ENCODE measurements around the gene SLC25A41. TPM values are rescaled to one million over a fixed set of nuclear protein-coding genes. Genes with fewer than 3 reads are reported as not detected.

Gene SLC25A41
- total RNA-seq, 6 experiments from 2014 or later, result 0.18 to 0.60 (median 0.56) TPM; not detected in 3

DNA sequence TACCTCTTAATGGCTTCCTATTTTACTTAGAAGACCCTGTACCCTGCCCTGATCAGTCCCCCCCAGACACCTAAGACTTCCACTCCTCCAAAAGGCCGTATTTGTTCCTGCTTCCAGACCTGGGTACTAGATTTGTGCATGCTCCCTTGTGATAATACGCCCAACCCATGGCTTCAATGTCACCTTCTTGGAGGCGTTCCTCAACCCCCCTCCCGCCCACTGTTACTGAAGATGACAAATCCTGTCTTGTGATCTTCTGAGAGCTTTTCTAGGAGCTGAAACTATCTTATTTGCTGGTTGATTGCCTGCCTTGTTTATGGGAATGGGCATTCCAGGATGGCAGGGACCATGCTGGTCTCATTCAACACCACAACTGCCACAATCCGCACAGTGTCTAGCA is 16.6 kb upstream of the SLC25A41 start:
- Histone ChIP-seq H3K27ac (no peak overlapping the region), H3K9me3 (no peaks in the 10 kb centered on the region), H3K4me3 (no peak overlapping the region), H3K4me1 (no peaks in the 10 kb centered on the region), H3K27me3 (no peaks in the 10 kb centered on the region), H3K36me3 (peaks cover 0 to 8% (median 5%) of the 10 kb centered on the region in 4 donors)
- DNase-seq (no peak), ATAC-seq (no peak)
- WGBS (ENCODE audit: insufficient coverage, low coverage, low lambda C conversion rate, missing lambda C conversion rate), result 90% methylated on average over 5 of the region's 5 CpGs
- intact Hi-C loops (cut with DNase I), result no loop called here
- TF ChIP-seq POLR2A (IDR thresholded peaks at IDR 0.05), result no peak
- TF ChIP-seq, protein P1, sequence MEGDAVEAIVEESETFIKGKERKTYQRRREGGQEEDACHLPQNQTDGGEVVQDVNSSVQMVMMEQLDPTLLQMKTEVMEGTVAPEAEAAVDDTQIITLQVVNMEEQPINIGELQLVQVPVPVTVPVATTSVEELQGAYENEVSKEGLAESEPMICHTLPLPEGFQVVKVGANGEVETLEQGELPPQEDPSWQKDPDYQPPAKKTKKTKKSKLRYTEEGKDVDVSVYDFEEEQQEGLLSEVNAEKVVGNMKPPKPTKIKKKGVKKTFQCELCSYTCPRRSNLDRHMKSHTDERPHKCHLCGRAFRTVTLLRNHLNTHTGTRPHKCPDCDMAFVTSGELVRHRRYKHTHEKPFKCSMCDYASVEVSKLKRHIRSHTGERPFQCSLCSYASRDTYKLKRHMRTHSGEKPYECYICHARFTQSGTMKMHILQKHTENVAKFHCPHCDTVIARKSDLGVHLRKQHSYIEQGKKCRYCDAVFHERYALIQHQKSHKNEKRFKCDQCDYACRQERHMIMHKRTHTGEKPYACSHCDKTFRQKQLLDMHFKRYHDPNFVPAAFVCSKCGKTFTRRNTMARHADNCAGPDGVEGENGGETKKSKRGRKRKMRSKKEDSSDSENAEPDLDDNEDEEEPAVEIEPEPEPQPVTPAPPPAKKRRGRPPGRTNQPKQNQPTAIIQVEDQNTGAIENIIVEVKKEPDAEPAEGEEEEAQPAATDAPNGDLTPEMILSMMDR (IDR thresholded peaks at IDR 0.05), result no peak

DNA sequence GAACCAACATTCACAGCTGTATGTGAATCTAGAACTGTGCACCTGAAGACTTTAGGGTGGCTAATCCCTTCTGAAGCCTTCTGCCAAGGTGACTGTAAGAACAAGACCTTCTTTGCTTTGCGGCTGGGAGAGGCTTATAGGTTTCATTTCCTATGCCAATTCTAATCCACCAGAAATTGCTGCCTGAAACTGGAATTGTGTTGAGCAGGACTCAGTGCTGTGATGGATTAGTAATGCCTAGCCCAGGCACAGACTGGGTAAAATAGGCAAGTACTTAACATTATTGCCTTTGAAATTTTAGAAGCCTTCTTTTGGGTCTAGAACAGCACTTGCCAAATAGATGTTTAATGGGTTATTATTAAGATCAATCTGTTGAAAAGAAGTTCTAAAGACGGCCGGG is 14.5 kb upstream of the SLC25A41 start:
- intact Hi-C loops (cut with DNase I), result no loop called here
- TF ChIP-seq, protein P1 (IDR thresholded peaks at IDR 0.05), result no peak
- TF ChIP-seq POLR2A (IDR thresholded peaks at IDR 0.05), result no peak
- Histone ChIP-seq H3K4me3 (no peak overlapping the region), H3K27ac (no peak overlapping the region), H3K36me3 (peaks cover 0 to 3% (median 0%) of the 10 kb centered on the region in 4 donors), H3K4me1 (no peaks in the 10 kb centered on the region), H3K9me3 (no peaks in the 10 kb centered on the region), H3K27me3 (no peaks in the 10 kb centered on the region)
- WGBS (ENCODE audit: insufficient coverage, low coverage, low lambda C conversion rate, missing lambda C conversion rate), result 100% methylated on average over 3 of the region's 3 CpGs
- ATAC-seq, result no peak
- DNase-seq, result no peak

DNA sequence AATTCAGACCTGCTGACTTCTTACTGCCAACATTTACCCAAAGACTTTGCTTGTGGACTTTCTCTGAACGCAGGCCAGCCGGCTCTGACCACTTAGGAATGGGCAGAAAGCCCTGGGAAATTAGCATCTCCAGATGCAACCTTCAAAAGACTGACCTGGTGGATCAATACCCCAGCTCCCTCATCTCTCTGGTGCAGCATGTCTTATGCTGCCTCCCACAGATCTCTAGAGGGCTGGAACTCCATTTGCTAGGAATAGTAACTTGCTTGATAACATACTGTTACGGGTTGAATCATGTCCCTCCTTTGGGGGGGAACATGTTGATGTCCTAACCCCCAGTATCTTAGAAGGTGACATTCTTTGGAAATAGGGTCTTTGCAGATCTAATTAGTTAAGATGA is 12.9 kb upstream of the SLC25A41 start:
- no peak for DNase-seq
- Histone ChIP-seq H3K27ac (no peak overlapping the region), H3K4me1 (no peaks in the 10 kb centered on the region), H3K9me3 (no peaks in the 10 kb centered on the region), H3K4me3 (no peak overlapping the region), H3K36me3 (peaks cover 0 to 3% (median 0%) of the 10 kb centered on the region in 4 donors), H3K27me3 (no peaks in the 10 kb centered on the region)
- ATAC-seq, result no peak
- TF ChIP-seq, protein P1 (IDR thresholded peaks at IDR 0.05), result no peak
- TF ChIP-seq POLR2A (IDR thresholded peaks at IDR 0.05), result no peak
- intact Hi-C loops (cut with DNase I), result no loop called here
- 100% methylated on average over 3 of the region's 3 CpGs for WGBS (ENCODE audit: insufficient coverage, low coverage, low lambda C conversion rate, missing lambda C conversion rate)

DNA sequence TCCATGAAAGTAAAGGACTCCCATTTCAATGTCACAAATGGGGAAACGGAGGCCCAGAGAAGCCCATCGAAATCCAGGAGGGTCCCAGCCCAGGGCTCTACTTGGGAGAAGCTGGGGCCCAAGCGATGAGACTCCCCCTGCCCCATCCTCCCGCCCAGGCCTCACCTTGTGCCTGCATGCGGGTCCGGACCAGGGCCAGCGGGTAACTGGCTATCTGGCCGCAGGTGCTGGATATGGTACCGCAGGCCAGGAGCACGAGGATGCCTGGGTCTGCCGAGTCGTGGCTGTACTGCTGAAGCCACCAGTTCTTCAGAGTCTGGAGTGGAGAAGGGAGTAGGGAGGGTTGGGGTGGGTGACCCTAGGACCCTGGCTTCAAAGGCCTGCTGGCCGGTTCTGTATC is 10.4 kb upstream of the SLC25A41 start:
- Histone ChIP-seq H3K4me1 (no peaks in the 10 kb centered on the region), H3K9me3 (no peaks in the 10 kb centered on the region), H3K27ac (no peak overlapping the region), H3K4me3 (no peak overlapping the region), H3K27me3 (no peaks in the 10 kb centered on the region), H3K36me3 (peaks cover 0 to 3% (median 0%) of the 10 kb centered on the region in 4 donors)
- TF ChIP-seq, protein P1 (IDR thresholded peaks at IDR 0.05), result no peak
- TF ChIP-seq POLR2A (IDR thresholded peaks at IDR 0.05), result no peak
- intact Hi-C loops (cut with DNase I), result no loop called here
- DNase-seq (no peak), ATAC-seq (no peak)
- WGBS (ENCODE audit: insufficient coverage, low coverage, low lambda C conversion rate, missing lambda C conversion rate), result 60% methylated on average over 1 of the region's 13 CpGs

Data from right lobe of liver (tissue), 6 donors.